GM12878 (cell line): Measurements from ENCODE around the gene BICC1. TPM values are rescaled to one million over a fixed set of nuclear protein-coding genes. Genes with fewer than 3 reads are reported as not detected.

Source experiments
- ATAC-seq: fragments of 200-7000 bp; cut with Tn5 transposase; 3 replicates; pipeline ENCODE4 v1.9.1; 2020; ENCODE audit warnings: mild to moderate bottlenecking, moderate library complexity
- BruUV-seq: library from RNA; stranded (reverse); fragments of 400-500 nt; replicated peaks from 2 replicates; lab custom pipeline; 2021; lab: Mats Ljungman, UMichigan
- CTCF ChIA-PET: fragments of 300-600 bp; sonication (Branson Sonifier 250); formaldehyde crosslinking; extraction: SDS; loops from one replicate; lab custom pipeline; 2021; ENCODE audit warnings: inconsistent platforms; lab: Yijun Ruan, JAX
- POLR2A ChIA-PET: fragments of 350-600 bp; formaldehyde crosslinking; extraction: SDS; loops from one replicate; lab custom pipeline; 2021; ENCODE audit warnings: inconsistent platforms; lab: Charles Lee
- RAD21 ChIA-PET: fragments of 300-600 bp; sonication (Branson Sonifier 250); formaldehyde crosslinking; loops from one replicate; lab custom pipeline; 2023; ENCODE audit warnings: antibody characterized with exemption; ENCODE audit not compliant: unreplicated experiment; lab: Charles Lee
- SMC1A ChIA-PET: fragments of 300-600 bp; sonication (Branson Sonifier 250); formaldehyde crosslinking; loops from one replicate; lab custom pipeline; 2023; ENCODE audit not compliant: unreplicated experiment, uncharacterized antibody; lab: Charles Lee
- DNase-seq: peaks from one replicate; pipeline ENCODE4 v3.0.0-alpha.2; 2011; ENCODE audit warnings: low read depth, low spot score
- FAIRE-seq: peaks from 3 replicates; lab custom pipeline; 2011; peaks lifted over from hg19 to GRCh38; lab: Jason Lieb, UNC
- H2AFZ ChIP-seq: 2 replicates; pipeline ENCODE4 v1.6.0; 2011; ENCODE audit warnings: low read depth, low read length, control low read depth; ENCODE audit not compliant: control insufficient read depth
- H3K27ac ChIP-seq: 2 replicates; pipeline ENCODE4 v1.5.1; 2011; ENCODE audit warnings: control low read depth; ENCODE audit not compliant: control insufficient read depth, insufficient read depth
- H3K27me3 ChIP-seq, 2 experiments: replicated peaks in 1 of 2; 2 replicates each; pipeline versions ENCODE4 v1.6.0 to v1.6.1; 2011; ENCODE audit warnings: low read length in 1 of 2; ENCODE audit not compliant: control insufficient read depth in 2 of 2, insufficient read depth in 2 of 2
- H3K36me3 ChIP-seq, 2 experiments: 2 replicates each; pipeline ENCODE4 v1.5.1; 2011; ENCODE audit warnings: low read length in 1 of 2; ENCODE audit not compliant: control insufficient read depth in 2 of 2, insufficient read depth in 2 of 2
- H3K4me1 ChIP-seq: 2 replicates; pipeline ENCODE4 v1.6.1; 2011; ENCODE audit warnings: mild to moderate bottlenecking, low read length, moderate library complexity, mixed read lengths; ENCODE audit not compliant: control insufficient read depth, insufficient read depth
- H3K4me2 ChIP-seq: 2 replicates; pipeline ENCODE4 v1.6.0; 2011; ENCODE audit warnings: control low read depth; ENCODE audit not compliant: control insufficient read depth, insufficient read depth
- H3K4me3 ChIP-seq: fragments of 200-600 bp; sonication (generic); 2 replicates; pipeline ENCODE4 v1.5.1; 2016
- H3K79me2 ChIP-seq: 2 replicates; pipeline ENCODE4 v1.6.0; 2011; ENCODE audit warnings: low read length; ENCODE audit not compliant: control insufficient read depth, insufficient read depth
- H3K9ac ChIP-seq: 2 replicates; pipeline ENCODE4 v1.8.0; 2011; ENCODE audit warnings: low read length, control low read depth, mixed read lengths; ENCODE audit not compliant: control insufficient read depth, insufficient read depth
- H3K9me3 ChIP-seq: replicated peaks from 3 replicates; pipeline ENCODE4 v1.5.1; 2011; ENCODE audit warnings: mild to moderate bottlenecking, low read length; ENCODE audit not compliant: control insufficient read depth, insufficient read depth
- H4K20me1 ChIP-seq: 2 replicates; pipeline ENCODE4 v1.6.0; 2011; ENCODE audit not compliant: control insufficient read depth, insufficient read depth
- ATF3 ChIP-seq: IDR thresholded peaks from 2 replicates; pipeline ENCODE4 v1.6.1; 2011; ENCODE audit warnings: low read depth, mild to moderate bottlenecking, low read length, moderate library complexity, borderline replicate concordance; ENCODE audit errors: extremely low read depth
- ATF7 ChIP-seq: fragments of 450-650 bp; IDR thresholded peaks from 2 replicates; pipeline ENCODE4 v1.6.1; 2016; ENCODE audit warnings: low read depth, mild to moderate bottlenecking
- CEBPZ ChIP-seq: fragments of 150-350 bp; IDR thresholded peaks from 2 replicates; pipeline ENCODE4 v1.6.1; 2016; ENCODE audit warnings: low read depth, low read length
- MTA2 ChIP-seq: fragments of 450-650 bp; IDR thresholded peaks from 2 replicates; pipeline ENCODE4 v1.6.1; 2016; ENCODE audit warnings: low read depth, mild to moderate bottlenecking, moderate library complexity
- ZNF24 ChIP-seq: fragments of 450-650 bp; IDR thresholded peaks from 2 replicates; pipeline ENCODE4 v1.6.1; 2017; ENCODE audit warnings: antibody characterized with exemption, mild to moderate bottlenecking
- WGBS: methylation state at CpG from one replicate; pipeline ENCODE4 v1.1.6; 2016; ENCODE audit warnings: low lambda C conversion rate; ENCODE audit not compliant: insufficient replicate concordance, insufficient coverage; ENCODE audit errors: missing lambda C conversion rate; 5-methylcytosine and 5-hydroxymethylcytosine counted together
- in situ Hi-C: fragments of 300-500 bp; cut with MboI; formaldehyde crosslinking; loops from 9 replicates; pipeline ENCODE4 v1.14.3; 2018; ENCODE audit warnings: mixed read lengths
- intact Hi-C: fragments of 100-400 bp; cut with micrococcal nuclease; formaldehyde crosslinking; loops from one replicate; pipeline ENCODE4 v1.14.2; 2022; ENCODE audit not compliant: unreplicated experiment
- polyA plus RNA-seq, 11 experiments: library from polyadenylated mRNA; depleted of rRNA in 4 of 11; unstranded in 6 of 11; stranded (reverse) in 5 of 11; fragments of >200 nt; fragmentation: Nextera tagmentation in 4 of 11; fragmentation: Illumina TruSeq in 1 of 11; extraction: Ambion mirVana in 4 of 11; extraction: Trizol in 1 of 11; gene quantifications; 1 replicate in 1 of 11; 2 replicates in 10 of 11; pipeline versions ENCODE4 v1.2.1 to v1.2.3, GENCODE V29; 2011 to 2016; ENCODE audit warnings: inconsistent platforms in 2 of 11, missing spikeins in 2 of 11, low read depth in 1 of 11
- total RNA-seq, 4 experiments: library from RNA; depleted of rRNA in 3 of 4; stranded (reverse); fragments of >200 nt in 3 of 4; fragmentation: Illumina TruSeq in 1 of 4; extraction: Trizol in 1 of 4; gene quantifications; 2 replicates each; pipeline versions ENCODE4 v1.2.1 to v1.2.3, GENCODE V29; 2013 to 2021
- TF ChIP-seq, protein P1 (sequence below): fragments of 450-650 bp; IDR thresholded peaks from 2 replicates; pipeline ENCODE4 v1.6.1; 2017; ENCODE audit warnings: mild to moderate bottlenecking, moderate library complexity
- TF ChIP-seq, protein P2 (sequence below): fragments of 450-650 bp; IDR thresholded peaks from 2 replicates; pipeline ENCODE4 v1.6.1; 2017; ENCODE audit warnings: low read depth, mild to moderate bottlenecking, moderate library complexity

Gene BICC1
- total and polyA plus RNA-seq, 10 of the 15 experiments (the other 5 are each of a cell fraction or from before 2014, with no cell fraction given) = 0.01 to 0.10 (median 0.04) TPM; not detected in 5

GRCh38 chr10:58662314-58662713, 149.6 kb downstream of the BICC1 start (continued):
- TF ChIP-seq, protein P1, sequence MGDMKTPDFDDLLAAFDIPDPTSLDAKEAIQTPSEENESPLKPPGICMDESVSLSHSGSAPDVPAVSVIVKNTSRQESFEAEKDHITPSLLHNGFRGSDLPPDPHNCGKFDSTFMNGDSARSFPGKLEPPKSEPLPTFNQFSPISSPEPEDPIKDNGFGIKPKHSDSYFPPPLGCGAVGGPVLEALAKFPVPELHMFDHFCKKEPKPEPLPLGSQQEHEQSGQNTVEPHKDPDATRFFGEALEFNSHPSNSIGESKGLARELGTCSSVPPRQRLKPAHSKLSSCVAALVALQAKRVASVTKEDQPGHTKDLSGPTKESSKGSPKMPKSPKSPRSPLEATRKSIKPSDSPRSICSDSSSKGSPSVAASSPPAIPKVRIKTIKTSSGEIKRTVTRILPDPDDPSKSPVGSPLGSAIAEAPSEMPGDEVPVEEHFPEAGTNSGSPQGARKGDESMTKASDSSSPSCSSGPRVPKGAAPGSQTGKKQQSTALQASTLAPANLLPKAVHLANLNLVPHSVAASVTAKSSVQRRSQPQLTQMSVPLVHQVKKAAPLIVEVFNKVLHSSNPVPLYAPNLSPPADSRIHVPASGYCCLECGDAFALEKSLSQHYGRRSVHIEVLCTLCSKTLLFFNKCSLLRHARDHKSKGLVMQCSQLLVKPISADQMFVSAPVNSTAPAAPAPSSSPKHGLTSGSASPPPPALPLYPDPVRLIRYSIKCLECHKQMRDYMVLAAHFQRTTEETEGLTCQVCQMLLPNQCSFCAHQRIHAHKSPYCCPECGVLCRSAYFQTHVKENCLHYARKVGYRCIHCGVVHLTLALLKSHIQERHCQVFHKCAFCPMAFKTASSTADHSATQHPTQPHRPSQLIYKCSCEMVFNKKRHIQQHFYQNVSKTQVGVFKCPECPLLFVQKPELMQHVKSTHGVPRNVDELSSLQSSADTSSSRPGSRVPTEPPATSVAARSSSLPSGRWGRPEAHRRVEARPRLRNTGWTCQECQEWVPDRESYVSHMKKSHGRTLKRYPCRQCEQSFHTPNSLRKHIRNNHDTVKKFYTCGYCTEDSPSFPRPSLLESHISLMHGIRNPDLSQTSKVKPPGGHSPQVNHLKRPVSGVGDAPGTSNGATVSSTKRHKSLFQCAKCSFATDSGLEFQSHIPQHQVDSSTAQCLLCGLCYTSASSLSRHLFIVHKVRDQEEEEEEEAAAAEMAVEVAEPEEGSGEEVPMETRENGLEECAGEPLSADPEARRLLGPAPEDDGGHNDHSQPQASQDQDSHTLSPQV = no peak

GRCh38 chr10:58665361-58665760, 152.7 kb downstream of the BICC1 start:
- H3K9me3 ChIP-seq = no peaks in the 10 kb centered on the region
- H3K27ac ChIP-seq = no peak overlapping the region
- no peaks in the 10 kb centered on the region for H3K79me2 ChIP-seq
- no peak overlapping the region for H3K9ac ChIP-seq
- H3K4me3 ChIP-seq = no peak overlapping the region
- no peaks in the 10 kb centered on the region for H3K4me1 ChIP-seq
- no peaks in the 10 kb centered on the region for H3K36me3 ChIP-seq
- CTCF ChIA-PET = interaction anchor here (1.6 kb wide), 1 partner anchor 135 kb away, joined by 5 read pairs; no protein-coding TSS in a partner anchor
- WGBS = 37% methylated on average over 3 of the region's 3 CpGs
- SMC1A ChIA-PET = no interaction called here
- H4K20me1 ChIP-seq = no peaks in the 10 kb centered on the region
- POLR2A ChIA-PET = no interaction called here
- no peak for TF ChIP-seq ATF3
- no peak for TF ChIP-seq CEBPZ
- TF ChIP-seq ATF7 = no peak
- TF ChIP-seq ZNF24 = no peak
- TF ChIP-seq MTA2 = no peak
- TF ChIP-seq, protein P2, sequence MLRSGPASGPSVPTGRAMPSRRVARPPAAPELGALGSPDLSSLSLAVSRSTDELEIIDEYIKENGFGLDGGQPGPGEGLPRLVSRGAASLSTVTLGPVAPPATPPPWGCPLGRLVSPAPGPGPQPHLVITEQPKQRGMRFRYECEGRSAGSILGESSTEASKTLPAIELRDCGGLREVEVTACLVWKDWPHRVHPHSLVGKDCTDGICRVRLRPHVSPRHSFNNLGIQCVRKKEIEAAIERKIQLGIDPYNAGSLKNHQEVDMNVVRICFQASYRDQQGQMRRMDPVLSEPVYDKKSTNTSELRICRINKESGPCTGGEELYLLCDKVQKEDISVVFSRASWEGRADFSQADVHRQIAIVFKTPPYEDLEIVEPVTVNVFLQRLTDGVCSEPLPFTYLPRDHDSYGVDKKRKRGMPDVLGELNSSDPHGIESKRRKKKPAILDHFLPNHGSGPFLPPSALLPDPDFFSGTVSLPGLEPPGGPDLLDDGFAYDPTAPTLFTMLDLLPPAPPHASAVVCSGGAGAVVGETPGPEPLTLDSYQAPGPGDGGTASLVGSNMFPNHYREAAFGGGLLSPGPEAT = no peak
- FAIRE-seq (no peak), DNase-seq (no peak), ATAC-seq (no peak)
- intact Hi-C loops = no loop called here
- in situ Hi-C loops = no loop called here
- no peaks in the 10 kb centered on the region for H3K27me3 ChIP-seq
- RAD21 ChIA-PET = no interaction called here
- BruUV-seq = no TSS peak
- no peak overlapping the region for H3K4me2 ChIP-seq
- no peak overlapping the region for H2AFZ ChIP-seq
